Erythroblast (primary cell): Measurements from ENCODE around the gene ANKRD6.
"Not testable (repeated sequence)": the region's sequence is repeated elsewhere in the genome, so short reads cannot be mapped to it uniquely, and the experiment has no call there.

ENCODE experiments used
- GATA1 ChIP-seq: IDR thresholded peaks from 2 replicates; pipeline ENCODE4 v1.6.1; 2011; ENCODE audit warnings: low read depth, mild to moderate bottlenecking, control low read depth, low read length, moderate library complexity
- POLR2A ChIP-seq: IDR thresholded peaks from 2 replicates; pipeline ENCODE4 v1.6.1; 2011; ENCODE audit warnings: mild to moderate bottlenecking, low read length

- not testable (repeated sequence) for TF ChIP-seq POLR2A, GATA1
These were observed 208.6 kb downstream of the ANKRD6 start for GRCh38 chr6:89641581-89641980.
